ENCODE results near the gene LEPR.
"Not testable (repeated sequence)": the region's sequence is repeated elsewhere in the genome, so short reads cannot be mapped to it uniquely, and the experiment has no call there.

LEPR gene

DNA sequence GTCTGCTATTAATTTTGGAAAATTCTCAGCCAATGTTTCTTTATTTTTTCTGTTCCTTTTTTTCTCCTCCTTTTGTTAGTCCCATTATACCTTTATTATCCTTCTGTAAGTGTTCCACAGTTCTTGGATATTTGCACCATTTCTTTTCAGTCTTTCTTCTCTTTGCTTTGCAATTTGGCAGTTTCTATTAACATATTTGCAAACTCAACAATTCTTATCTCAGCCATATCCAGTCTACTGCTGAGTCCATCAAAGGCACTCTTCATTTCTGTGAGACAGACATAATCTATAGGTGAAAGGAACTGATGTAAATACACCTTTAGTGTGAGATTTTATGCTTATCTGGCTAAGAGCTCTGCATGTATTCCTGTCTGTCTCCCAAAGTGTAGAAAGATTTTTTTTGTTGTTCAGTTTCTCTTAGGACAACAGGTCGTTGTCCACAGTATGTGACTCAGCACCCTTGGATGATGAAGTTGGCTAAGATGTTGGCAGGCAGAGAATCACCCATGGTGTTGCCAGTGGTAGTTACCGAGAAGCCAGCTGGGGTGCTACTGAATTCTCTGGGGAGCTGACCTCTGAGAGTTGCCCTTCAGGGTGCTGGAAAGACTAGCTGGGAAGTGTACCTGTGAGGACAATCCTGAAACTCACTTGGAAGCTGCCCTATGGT lies 38.4 kb downstream of the LEPR start:
- no peak overlapping the region for H3K4me2 ChIP-seq (ENCODE audit: low read length)
- no peak overlapping the region for H3K27ac ChIP-seq
- H3K4me3 ChIP-seq (ENCODE audit: low read depth, low read length): no peak overlapping the region
- H3K27me3 ChIP-seq (ENCODE audit: control insufficient read depth, insufficient read depth, low read length): no peaks in the 10 kb centered on the region
- TF ChIP-seq, protein P1, sequence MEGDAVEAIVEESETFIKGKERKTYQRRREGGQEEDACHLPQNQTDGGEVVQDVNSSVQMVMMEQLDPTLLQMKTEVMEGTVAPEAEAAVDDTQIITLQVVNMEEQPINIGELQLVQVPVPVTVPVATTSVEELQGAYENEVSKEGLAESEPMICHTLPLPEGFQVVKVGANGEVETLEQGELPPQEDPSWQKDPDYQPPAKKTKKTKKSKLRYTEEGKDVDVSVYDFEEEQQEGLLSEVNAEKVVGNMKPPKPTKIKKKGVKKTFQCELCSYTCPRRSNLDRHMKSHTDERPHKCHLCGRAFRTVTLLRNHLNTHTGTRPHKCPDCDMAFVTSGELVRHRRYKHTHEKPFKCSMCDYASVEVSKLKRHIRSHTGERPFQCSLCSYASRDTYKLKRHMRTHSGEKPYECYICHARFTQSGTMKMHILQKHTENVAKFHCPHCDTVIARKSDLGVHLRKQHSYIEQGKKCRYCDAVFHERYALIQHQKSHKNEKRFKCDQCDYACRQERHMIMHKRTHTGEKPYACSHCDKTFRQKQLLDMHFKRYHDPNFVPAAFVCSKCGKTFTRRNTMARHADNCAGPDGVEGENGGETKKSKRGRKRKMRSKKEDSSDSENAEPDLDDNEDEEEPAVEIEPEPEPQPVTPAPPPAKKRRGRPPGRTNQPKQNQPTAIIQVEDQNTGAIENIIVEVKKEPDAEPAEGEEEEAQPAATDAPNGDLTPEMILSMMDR (IDR thresholded peaks at IDR 0.05): no peak
- no peak overlapping the region for H2AFZ ChIP-seq
- no peak overlapping the region for H3K9ac ChIP-seq
- no peaks in the 10 kb centered on the region for H3K79me2 ChIP-seq
- no peaks in the 10 kb centered on the region for H3K4me1 ChIP-seq
- no peaks in the 10 kb centered on the region for H3K9me3 ChIP-seq (ENCODE audit: control insufficient read depth, low read length)
- no peaks in the 10 kb centered on the region for H3K36me3 ChIP-seq (ENCODE audit: control insufficient read depth, insufficient read depth, low read length)

DNA sequence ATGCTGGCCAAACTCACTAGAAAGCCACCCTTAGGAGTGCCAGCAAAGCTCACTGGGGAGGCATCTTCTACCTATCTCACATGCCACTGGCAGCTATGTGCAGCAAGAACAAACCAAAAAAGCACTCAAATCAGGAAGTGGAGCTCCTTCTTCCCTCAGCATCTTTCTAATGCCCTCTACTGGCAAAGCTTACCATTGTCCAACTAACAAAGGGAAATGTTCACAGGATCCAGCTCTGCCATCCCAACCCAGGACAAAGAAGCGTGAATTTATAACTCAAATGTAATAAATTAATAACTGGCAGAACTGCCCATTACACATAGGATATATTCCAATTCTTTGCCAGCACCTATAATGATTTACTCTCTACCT lies 38.9 kb downstream of the LEPR start:
- no peaks in the 10 kb centered on the region for H3K79me2 ChIP-seq
- H3K9me3 ChIP-seq (ENCODE audit: control insufficient read depth, low read length): no peaks in the 10 kb centered on the region
- H3K4me2 ChIP-seq (ENCODE audit: low read length): no peak overlapping the region
- no peaks in the 10 kb centered on the region for H3K36me3 ChIP-seq (ENCODE audit: control insufficient read depth, insufficient read depth, low read length)
- H3K9ac ChIP-seq: no peak overlapping the region
- no peaks in the 10 kb centered on the region for H3K4me1 ChIP-seq
- no peaks in the 10 kb centered on the region for H3K27me3 ChIP-seq (ENCODE audit: control insufficient read depth, insufficient read depth, low read length)
- TF ChIP-seq, protein P1 (IDR thresholded peaks at IDR 0.05): peak; percentile 25
- no peak overlapping the region for H3K27ac ChIP-seq
- H3K4me3 ChIP-seq (ENCODE audit: low read depth, low read length): no peak overlapping the region
- no peak overlapping the region for H2AFZ ChIP-seq

DNA sequence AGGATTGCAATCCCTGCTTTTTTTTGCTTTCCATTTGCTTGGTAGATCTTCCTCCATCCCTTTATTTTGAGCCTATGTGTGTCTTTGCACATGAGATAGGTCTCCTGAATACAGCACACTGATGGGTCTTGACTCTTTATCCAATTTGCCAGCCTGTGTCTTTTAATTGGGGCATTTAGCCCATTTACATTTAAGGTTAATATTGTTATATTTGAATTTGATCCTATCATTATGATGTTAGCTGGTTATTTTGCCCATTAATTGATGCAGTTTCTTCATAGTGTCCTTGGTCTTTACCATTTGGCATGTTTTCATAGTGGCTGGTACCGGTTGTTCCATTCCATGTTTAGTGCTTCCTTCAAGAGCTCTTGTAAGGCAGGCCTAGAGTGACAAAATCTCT lies 45.4 kb downstream of the LEPR start:
- H3K36me3 ChIP-seq (ENCODE audit: control insufficient read depth, insufficient read depth, low read length); H3K9me3 ChIP-seq (ENCODE audit: control insufficient read depth, low read length); H3K9ac ChIP-seq; H3K4me1 ChIP-seq; H3K27me3 ChIP-seq (ENCODE audit: control insufficient read depth, insufficient read depth, low read length); H2AFZ ChIP-seq; H3K27ac ChIP-seq; H3K4me2 ChIP-seq (ENCODE audit: low read length); H3K4me3 ChIP-seq (ENCODE audit: low read depth, low read length); H3K79me2 ChIP-seq: not testable (repeated sequence)

DNA sequence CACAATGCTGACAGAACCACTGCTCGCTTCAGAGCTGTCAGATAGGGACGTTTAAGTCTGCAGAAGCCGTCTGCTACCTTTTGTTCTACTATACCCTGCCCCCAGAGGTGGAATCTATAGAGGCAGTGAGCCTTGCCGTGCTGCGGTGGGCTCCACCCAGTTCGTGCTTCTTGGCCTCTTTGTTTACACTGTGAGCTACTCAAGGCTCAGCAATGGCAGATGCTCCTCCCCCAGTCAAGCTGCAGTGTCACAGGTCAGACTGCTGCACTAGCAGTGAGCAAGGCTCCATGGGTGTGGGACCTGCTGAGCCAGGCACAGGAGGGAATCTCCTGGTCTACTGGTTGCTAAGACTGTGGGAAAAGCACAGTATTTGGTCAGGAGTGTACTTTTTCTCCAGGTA lies 47.1 kb downstream of the LEPR start:
- Histone ChIP-seq H2AFZ (no peak overlapping the region), H3K9ac (no peak overlapping the region), H3K27ac (no peak overlapping the region), H3K4me2 (ENCODE audit: low read length) (no peak overlapping the region), H3K36me3 (ENCODE audit: control insufficient read depth, insufficient read depth, low read length) (no peaks in the 10 kb centered on the region), H3K4me3 (ENCODE audit: low read depth, low read length) (no peak overlapping the region), H3K4me1 (no peaks in the 10 kb centered on the region), H3K79me2 (no peaks in the 10 kb centered on the region), H3K9me3 (ENCODE audit: control insufficient read depth, low read length) (no peaks in the 10 kb centered on the region), H3K27me3 (ENCODE audit: control insufficient read depth, insufficient read depth, low read length) (no peaks in the 10 kb centered on the region)
- TF ChIP-seq, protein P1 (IDR thresholded peaks at IDR 0.05): no peak

DNA sequence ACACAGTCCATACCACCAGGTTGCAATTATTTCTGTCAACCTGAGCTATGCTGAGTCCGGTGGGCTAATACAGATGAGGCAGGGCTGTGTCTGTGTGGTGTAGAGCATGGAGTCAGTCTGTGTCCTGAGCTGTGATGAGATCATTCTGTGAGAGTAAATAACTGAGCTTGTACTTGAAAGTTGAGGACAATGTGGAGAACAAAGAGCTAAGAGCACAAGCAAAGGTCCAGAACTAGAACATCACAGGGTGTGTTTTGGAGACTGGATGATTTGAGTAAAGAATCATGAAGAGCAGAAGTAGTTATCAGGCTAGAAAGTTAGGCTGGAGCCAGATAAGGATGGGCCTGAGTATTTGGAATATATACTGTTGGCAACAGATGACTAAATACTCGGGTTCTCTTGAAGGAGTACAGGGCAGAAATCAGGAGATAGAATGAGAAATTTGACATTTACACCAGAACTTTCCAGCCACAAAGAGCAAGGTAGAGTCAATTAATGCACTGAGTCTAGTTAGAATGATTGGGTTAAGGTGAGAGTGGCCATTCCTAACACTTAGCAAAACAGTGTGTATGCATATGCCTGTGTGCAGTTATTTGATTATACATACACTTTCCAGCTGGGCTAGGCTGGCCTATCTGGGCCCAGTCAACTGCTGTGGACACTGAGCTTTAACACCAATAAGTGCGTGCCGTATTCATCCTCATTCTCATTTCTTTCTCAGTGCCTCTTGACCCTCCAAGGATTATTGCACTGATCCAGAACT lies 48.8 kb downstream of the LEPR start:
- Histone ChIP-seq H3K4me1 (no peaks in the 10 kb centered on the region), H3K4me2 (ENCODE audit: low read length) (no peak overlapping the region), H3K27me3 (ENCODE audit: control insufficient read depth, insufficient read depth, low read length) (no peaks in the 10 kb centered on the region), H3K9me3 (ENCODE audit: control insufficient read depth, low read length) (no peaks in the 10 kb centered on the region), H3K36me3 (ENCODE audit: control insufficient read depth, insufficient read depth, low read length) (no peaks in the 10 kb centered on the region), H2AFZ (no peak overlapping the region), H3K4me3 (ENCODE audit: low read depth, low read length) (no peak overlapping the region), H3K9ac (no peak overlapping the region), H3K79me2 (no peaks in the 10 kb centered on the region), H3K27ac (no peak overlapping the region)
- TF ChIP-seq, protein P1 (IDR thresholded peaks at IDR 0.05): no peak

All from parathyroid adenoma (tissue), 2 donors.